Endothelial cell of umbilical vein (primary cell): ENCODE data around the gene TRIM29. TPM values are rescaled to one million over a fixed set of nuclear protein-coding genes. Genes with fewer than 3 reads are reported as not detected.

ENCODE experiments used
- BruUV-seq: library from RNA; stranded (reverse); fragments of 400-500 nt; replicated peaks from 2 replicates; lab custom pipeline; 2021; lab: Mats Ljungman, UMichigan
- CTCF ChIA-PET: fragments of 300-600, 350-600 bp; sonication (Branson Sonifier 250); formaldehyde crosslinking; loops from one replicate; lab custom pipeline; 2021; ENCODE audit warnings: antibody characterized with exemption, inconsistent platforms; lab: Charles Lee
- POLR2A ChIA-PET: fragments of 300-600, 350-600 bp; sonication (Branson Sonifier 250); formaldehyde crosslinking; loops from one replicate; lab custom pipeline; 2021; ENCODE audit warnings: antibody characterized with exemption, inconsistent platforms; lab: Charles Lee
- DNase-seq: peaks from one replicate; pipeline ENCODE4 v3.0.0-alpha.2; 2011; ENCODE audit warnings: low read depth, low spot score
- FAIRE-seq: peaks from 2 replicates; lab custom pipeline; 2011; peaks lifted over from hg19 to GRCh38; lab: Jason Lieb, UNC
- H2AFZ ChIP-seq: 2 replicates; pipeline ENCODE4 v1.6.0; 2012; ENCODE audit warnings: low read depth, low read length, control low read depth, inconsistent platforms
- H3K27ac ChIP-seq: 2 replicates; pipeline ENCODE4 v1.5.1; 2011; ENCODE audit warnings: low read depth, mild to moderate bottlenecking, control low read depth, low read length, moderate library complexity; ENCODE audit not compliant: insufficient read depth
- H3K27me3 ChIP-seq, 2 experiments: 2 replicates each; pipeline versions ENCODE4 v1.6.0 to v1.6.1; 2011; ENCODE audit warnings: low read length in 2 of 2, mixed read lengths in 1 of 2; ENCODE audit not compliant: control insufficient read depth in 2 of 2, insufficient read depth in 2 of 2
- H3K36me3 ChIP-seq, 2 experiments: 2 replicates in 1 of 2; 3 replicates in 1 of 2; pipeline ENCODE4 v1.5.1; 2011; ENCODE audit warnings: low read length in 2 of 2, mild to moderate bottlenecking in 1 of 2, moderate library complexity in 1 of 2; ENCODE audit not compliant: control insufficient read depth in 2 of 2, insufficient read depth in 2 of 2; ENCODE audit errors: extremely low read depth in 1 of 2
- H3K4me1 ChIP-seq: 3 replicates; pipeline ENCODE4 v1.5.1; 2011; ENCODE audit warnings: mild to moderate bottlenecking, low read length; ENCODE audit not compliant: control insufficient read depth, insufficient read depth; ENCODE audit errors: extremely low read depth
- H3K4me2 ChIP-seq: 2 replicates; pipeline ENCODE4 v1.6.1; 2011; ENCODE audit warnings: low read length, control low read depth, mixed read lengths; ENCODE audit not compliant: insufficient read depth
- H3K4me3 ChIP-seq, 3 experiments: fragments of 200-600 bp in 1 of 3; sonication (generic), shearing (Covaris generic) in 1 of 3; replicated peaks in 1 of 3; 2 replicates each; pipeline ENCODE4 v1.5.1; 2011 to 2016; ENCODE audit warnings: control low read depth in 3 of 3, low read length in 3 of 3, mild to moderate bottlenecking in 2 of 3, inconsistent platforms in 1 of 3, low read depth in 1 of 3, moderate library complexity in 1 of 3; ENCODE audit not compliant: insufficient read depth in 1 of 3
- H3K79me2 ChIP-seq: 2 replicates; pipeline ENCODE4 v1.6.0; 2012; ENCODE audit warnings: low read length, inconsistent platforms; ENCODE audit not compliant: control insufficient read depth, insufficient read depth
- H3K9ac ChIP-seq: replicated peaks from 2 replicates; pipeline ENCODE3; 2011; ENCODE audit warnings: low read length, control low read depth; ENCODE audit not compliant: insufficient read depth; ENCODE audit errors: extremely low read depth
- H3K9me1 ChIP-seq: replicated peaks from 3 replicates; pipeline ENCODE4 v1.6.0; 2011; ENCODE audit warnings: mild to moderate bottlenecking, low read length; ENCODE audit not compliant: control insufficient read depth, insufficient read depth; ENCODE audit errors: extremely low read depth
- H3K9me3 ChIP-seq: replicated peaks from 2 replicates; pipeline ENCODE4 v1.5.1; 2012; ENCODE audit warnings: low read length, inconsistent platforms; ENCODE audit not compliant: control insufficient read depth, insufficient read depth
- H4K20me1 ChIP-seq: replicated peaks from 2 replicates; pipeline ENCODE3; 2011; ENCODE audit warnings: mild to moderate bottlenecking, low read length; ENCODE audit not compliant: control insufficient read depth, insufficient read depth; ENCODE audit errors: extremely low read depth
- FOS ChIP-seq: IDR thresholded peaks from 2 replicates; pipeline ENCODE4 v1.6.1; 2011; ENCODE audit warnings: mild to moderate bottlenecking, low read length, moderate library complexity, borderline replicate concordance; ENCODE audit not compliant: insufficient read depth
- JUN ChIP-seq: IDR thresholded peaks from 2 replicates; pipeline ENCODE4 v1.6.1; 2011; ENCODE audit warnings: borderline replicate concordance, low read depth; ENCODE audit not compliant: insufficient read length, insufficient read depth
- POLR2AphosphoS5 ChIP-seq: IDR thresholded peaks from 2 replicates; pipeline ENCODE4 v1.6.1; 2012; ENCODE audit warnings: low read depth, mild to moderate bottlenecking, control low read depth, low read length, moderate library complexity; ENCODE audit not compliant: insufficient read depth
- dilution Hi-C: fragments of 300-500 bp; cut with MboI; formaldehyde crosslinking; loops from one replicate; pipeline ENCODE4 v1.15.0; 2019; ENCODE audit warnings: low sequenced_read_pairs; ENCODE audit not compliant: extremely low pct_ligation_motif_present
- intact Hi-C: fragments of 100-400 bp; cut with micrococcal nuclease; formaldehyde crosslinking; loops from one replicate; pipeline ENCODE4 v1.10.0; 2022
- polyA plus RNA-seq, 4 experiments: library from polyadenylated mRNA; depleted of rRNA in 3 of 4; stranded (reverse) in 3 of 4; unstranded in 1 of 4; fragments of >200 nt; gene quantifications; 2 replicates each; pipeline versions ENCODE4 v1.2.1 to v1.2.3, GENCODE V29; 2011 to 2012; ENCODE audit warnings: missing spikeins in 1 of 4
- total RNA-seq: library from RNA; stranded (reverse); gene quantifications from 2 replicates; pipeline ENCODE4 v1.2.3, GENCODE V29; 2021
- TF ChIP-seq, protein P1 (sequence below): IDR thresholded peaks from 2 replicates; pipeline ENCODE4 v1.6.1; 2011; ENCODE audit not compliant: insufficient read depth, insufficient read length

Gene TRIM29
- total and polyA plus RNA-seq, 2 donors (not counting 3 experiments of a cell fraction or from before 2014, with no cell fraction given), result not detected

GRCh38 chr11:120130991-120131760, 6.7 kb downstream of the TRIM29 start:
- no peaks in the 10 kb centered on the region for H3K9me1 ChIP-seq
- no peak overlapping the region for H2AFZ ChIP-seq
- DNase-seq, result no peak
- CTCF ChIA-PET, result no interaction called here
- no peaks in the 10 kb centered on the region for H3K9me3 ChIP-seq
- intact Hi-C loops (no loop called here), dilution Hi-C loops (no loop called here)
- no peak overlapping the region for H3K27ac ChIP-seq
- H3K4me3 ChIP-seq, result no peak overlapping the region
- POLR2A ChIA-PET, result no interaction called here
- no peak overlapping the region for H3K4me2 ChIP-seq
- BruUV-seq, result no TSS peak
- no peaks in the 10 kb centered on the region for H3K4me1 ChIP-seq
- FAIRE-seq, result no peak
- no peaks in the 10 kb centered on the region for H3K79me2 ChIP-seq
- TF ChIP-seq, protein P1, sequence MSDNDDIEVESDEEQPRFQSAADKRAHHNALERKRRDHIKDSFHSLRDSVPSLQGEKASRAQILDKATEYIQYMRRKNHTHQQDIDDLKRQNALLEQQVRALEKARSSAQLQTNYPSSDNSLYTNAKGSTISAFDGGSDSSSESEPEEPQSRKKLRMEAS, result no peak
- TF ChIP-seq JUN, result no peak
- no peaks in the 10 kb centered on the region for H4K20me1 ChIP-seq
- no peak overlapping the region for H3K9ac ChIP-seq
- no peaks in the 10 kb centered on the region for H3K27me3 ChIP-seq
- H3K36me3 ChIP-seq, result no peaks in the 10 kb centered on the region

GRCh38 chr11:120130176-120130980, 7.5 kb downstream of the TRIM29 start:
- H2AFZ ChIP-seq, result no peak overlapping the region
- H3K9me1 ChIP-seq, result no peaks in the 10 kb centered on the region
- POLR2A ChIA-PET, result no interaction called here
- H3K4me2 ChIP-seq, result no peak overlapping the region
- DNase-seq (no peak), FAIRE-seq (no peak)
- intact Hi-C loops (no loop called here), dilution Hi-C loops (no loop called here)
- H3K27ac ChIP-seq, result no peak overlapping the region
- CTCF ChIA-PET, result no interaction called here
- no peaks in the 10 kb centered on the region for H3K36me3 ChIP-seq
- H3K4me1 ChIP-seq, result no peaks in the 10 kb centered on the region
- no peak overlapping the region for H3K4me3 ChIP-seq
- no peak overlapping the region for H3K9ac ChIP-seq
- no peaks in the 10 kb centered on the region for H3K9me3 ChIP-seq
- BruUV-seq, result no TSS peak
- no peaks in the 10 kb centered on the region for H4K20me1 ChIP-seq
- TF ChIP-seq, protein P1, result no peak
- TF ChIP-seq FOS (no peak), POLR2AphosphoS5 (no peak)
- no peaks in the 10 kb centered on the region for H3K79me2 ChIP-seq
- H3K27me3 ChIP-seq, result no peaks in the 10 kb centered on the region
